Mesenteric fat pad (tissue), 1 donor: ENCODE results near the gene ATCAY. TPM values are rescaled to one million over a fixed set of nuclear protein-coding genes. Genes with fewer than 3 reads are reported as not detected.
"Not testable (repeated sequence)": the region's sequence is repeated elsewhere in the genome, so short reads cannot be mapped to it uniquely, and the experiment has no call there.

Experiments
- DNase-seq: peaks from one replicate; pipeline ENCODE4 v3.0.0-alpha.2; 2020; ENCODE audit warnings: low spot score
- total RNA-seq: library from RNA; stranded (reverse); fragmentation: NEBNext Ultra II Directional; extraction: Animal tissue kit (Norgen Biotek cat#: 25700); gene quantifications from one replicate; pipeline ENCODE4 v1.2.1, GENCODE V29; 2021
- donor health status: DM: yes; HTN: yes; CAD: no.

Gene ATCAY
- total RNA-seq, 1 donor from 2014 or later, result not detected

GRCh38 chr19:3855320-3855719 is 25.2 kb upstream of the ATCAY start:
- DNase-seq, result no peak

- DNase-seq, result no peak
Observed at GRCh38 chr19:3857449-3858003, 23.0 kb upstream of the ATCAY start.

GRCh38 chr19:3860499-3860898 is 20.0 kb upstream of the ATCAY start:
- no peak for DNase-seq

GRCh38 chr19:3862826-3863500 is 17.5 kb upstream of the ATCAY start:
- no peak for DNase-seq

- no peak for DNase-seq
Observed at GRCh38 chr19:3863648-3864047, 16.8 kb upstream of the ATCAY start.

GRCh38 chr19:3866910-3867638 is 13.4 kb upstream of the ATCAY start:
- DNase-seq, result no peak

- DNase-seq, result no peak
Observed at GRCh38 chr19:3867971-3868769, 12.3 kb upstream of the ATCAY start.

GRCh38 chr19:3868770-3869456 is 11.6 kb upstream of the ATCAY start, which contains the start of gene ZFR2:
ZFR2 (minus strand) TSS chr19:3869038; CDS start chr19:3869017, 21 bp downstream.
- DNase-seq, result no peak

GRCh38 chr19:3873151-3873550 is 7.3 kb upstream of the ATCAY start:
- no peak for DNase-seq

GRCh38 chr19:3874695-3875094 is 5.8 kb upstream of the ATCAY start:
- not testable (repeated sequence) for DNase-seq

GRCh38 chr19:3879656-3880055 is 829 bp upstream of the ATCAY start:
- no peak for DNase-seq

GRCh38 chr19:3881272-3882040 is 971 bp downstream of the ATCAY start:
- no peak for DNase-seq

- DNase-seq, result no peak
Observed at GRCh38 chr19:3882041-3882384, 1.5 kb downstream of the ATCAY start.

GRCh38 chr19:3890591-3890990 is 10.1 kb downstream of the ATCAY start:
- no peak for DNase-seq

- no peak for DNase-seq
Observed at GRCh38 chr19:3893509-3894179, 13.2 kb downstream of the ATCAY start.

- not testable (repeated sequence) for DNase-seq
Observed at GRCh38 chr19:3894959-3895358, 14.5 kb downstream of the ATCAY start.

GRCh38 chr19:3895788-3896187 is 15.3 kb downstream of the ATCAY start:
- DNase-seq, result no peak

GRCh38 chr19:3897936-3898335 is 17.5 kb downstream of the ATCAY start:
- DNase-seq, result no peak

- DNase-seq, result no peak
Observed at GRCh38 chr19:3898426-3898825, 17.9 kb downstream of the ATCAY start.
